SK-N-SH (cell line): Measurements from ENCODE around the gene CNKSR2. TPM values are rescaled to one million over a fixed set of nuclear protein-coding genes. Genes with fewer than 3 reads are reported as not detected.
A peak's percentile ranks its signal among the peaks of the same experiment; 100 is the strongest.

Experiments
- CTCF ChIA-PET: fragments of 300-600, 350-600 bp; formaldehyde crosslinking; extraction: SDS; loops from one replicate; lab custom pipeline; 2021; lab: Yijun Ruan, JAX
- POLR2A ChIA-PET: fragments of 350-600 bp; sonication (Branson Sonifier 250); formaldehyde crosslinking; extraction: SDS; loops from one replicate; lab custom pipeline; 2020; ENCODE audit warnings: antibody characterized with exemption, inconsistent platforms; lab: Yijun Ruan, JAX
- DNase-seq: peaks from one replicate; pipeline ENCODE4 v3.0.0; 2012
- H2AFZ ChIP-seq: fragments of 200-600 bp; sonication (generic); 2 replicates; pipeline ENCODE4 v1.8.1; 2016; ENCODE audit warnings: antibody characterized with exemption, mild to moderate bottlenecking, low read depth
- H3F3A ChIP-seq: fragments of 200-600 bp; sonication (generic); replicated peaks from 2 replicates; pipeline ENCODE3; 2016; ENCODE audit warnings: antibody characterized with exemption, mild to moderate bottlenecking; ENCODE audit not compliant: insufficient read depth
- H3K27ac ChIP-seq, 2 experiments: fragments of 200-500 bp in 1 of 2; fragments of 200-600 bp in 1 of 2; sonication (Bioruptor generic) in 1 of 2; sonication (generic), shearing (Covaris generic) in 1 of 2; 2 replicates each; pipeline versions ENCODE4 v1.5.1 to v1.6.1; 2014 to 2016; ENCODE audit warnings: low read depth in 2 of 2, inconsistent platforms in 1 of 2, low read length in 1 of 2, mild to moderate bottlenecking in 1 of 2, mixed read lengths in 1 of 2
- H3K27me3 ChIP-seq: fragments of 200-600 bp; sonication (generic), shearing (Covaris generic); 2 replicates; pipeline ENCODE4 v1.6.1; 2016; ENCODE audit warnings: mixed run types; ENCODE audit not compliant: insufficient read depth
- H3K36me3 ChIP-seq, 2 experiments: fragments of 200-500 bp in 1 of 2; fragments of 200-600 bp in 1 of 2; sonication (Bioruptor generic) in 1 of 2; sonication (generic) in 1 of 2; replicated peaks in 1 of 2; 2 replicates each; pipeline versions ENCODE3 to v1.5.1; 2014 to 2016; ENCODE audit warnings: low read length in 1 of 2, mild to moderate bottlenecking in 1 of 2; ENCODE audit not compliant: insufficient read depth in 2 of 2, control insufficient read depth in 1 of 2
- H3K4me1 ChIP-seq, 2 experiments: fragments of 200-500 bp in 1 of 2; fragments of 200-600 bp in 1 of 2; sonication (Bioruptor generic) in 1 of 2; sonication (generic), shearing (Covaris generic) in 1 of 2; 2 replicates each; pipeline versions ENCODE4 v1.5.1 to v1.6.1; 2014 to 2016; ENCODE audit warnings: low read depth in 1 of 2, low read length in 1 of 2, mixed run types in 1 of 2; ENCODE audit not compliant: insufficient read depth in 2 of 2, control insufficient read depth in 1 of 2
- H3K4me2 ChIP-seq: fragments of 200-600 bp; sonication (generic), shearing (Covaris generic); 2 replicates; pipeline ENCODE4 v1.6.1; 2017; ENCODE audit warnings: mixed run types
- H3K4me3 ChIP-seq, 2 experiments: fragments of 200-500 bp in 1 of 2; fragments of 200-600 bp in 1 of 2; sonication (Bioruptor generic) in 1 of 2; sonication (generic), shearing (Covaris generic) in 1 of 2; 2 replicates each; pipeline versions ENCODE4 v1.5.1 to v1.8.1; 2014 to 2016; ENCODE audit warnings: low read depth in 2 of 2, inconsistent platforms in 1 of 2, low read length in 1 of 2, mild to moderate bottlenecking in 1 of 2, mixed read lengths in 1 of 2, moderate library complexity in 1 of 2
- H3K79me2 ChIP-seq: fragments of 200-600 bp; sonication (generic); 2 replicates; pipeline ENCODE4 v1.8.1; 2017; ENCODE audit warnings: mild to moderate bottlenecking; ENCODE audit not compliant: insufficient read depth
- H3K9ac ChIP-seq: fragments of 200-600 bp; sonication (generic); 2 replicates; pipeline ENCODE4 v1.6.1; 2017; ENCODE audit warnings: mixed run types
- H3K9me2 ChIP-seq: fragments of 200-600 bp; sonication (generic); 2 replicates; pipeline ENCODE4 v1.6.1; 2017; ENCODE audit warnings: mixed run types
- H3K9me3 ChIP-seq: fragments of 200-600 bp; sonication (generic); 2 replicates; pipeline ENCODE4 v1.6.1; 2017; ENCODE audit warnings: mixed run types, mild to moderate bottlenecking, moderate library complexity
- H4K20me1 ChIP-seq: fragments of 200-600 bp; sonication (generic); 2 replicates; pipeline ENCODE4 v1.6.1; 2017; ENCODE audit warnings: mild to moderate bottlenecking, mixed run types; ENCODE audit not compliant: insufficient read depth
- CTCF ChIP-seq: fragments of 200-600 bp; sonication (generic); IDR thresholded peaks from 2 replicates; pipeline ENCODE4 v1.6.1; 2017; ENCODE audit warnings: antibody characterized with exemption, mild to moderate bottlenecking, moderate library complexity
- EP300 ChIP-seq, 2 experiments: IDR thresholded peaks; 2 replicates each; pipeline versions ENCODE4 v1.4.0 to v1.6.1; 2012; ENCODE audit warnings: borderline replicate concordance in 1 of 2, low read depth in 1 of 2, low read length in 1 of 2
- EZH2phosphoT487 ChIP-seq: fragments of 200-600 bp; sonication (generic); IDR thresholded peaks from 2 replicates; pipeline ENCODE4 v1.6.1; 2017; ENCODE audit warnings: low read depth, mixed run types, mild to moderate bottlenecking, antibody characterized with exemption, moderate library complexity, borderline replicate concordance
- FOSL2 ChIP-seq: IDR thresholded peaks from 2 replicates; pipeline ENCODE4 v1.4.0; 2012; ENCODE audit warnings: low read depth, mild to moderate bottlenecking, moderate library complexity, borderline replicate concordance
- GABPA ChIP-seq: IDR thresholded peaks from 2 replicates; pipeline ENCODE4 v1.4.0; 2012; ENCODE audit warnings: low read depth, mild to moderate bottlenecking
- JUND ChIP-seq: IDR thresholded peaks from 2 replicates; pipeline ENCODE4 v1.4.0; 2012
- MAX ChIP-seq: IDR thresholded peaks from 2 replicates; pipeline ENCODE4 v1.4.0; 2012; ENCODE audit warnings: low read depth
- MXI1 ChIP-seq: IDR thresholded peaks from 2 replicates; pipeline ENCODE4 v1.6.1; 2012; ENCODE audit warnings: mild to moderate bottlenecking, low read depth, low read length, improper control_type of control experiment
- NRF1 ChIP-seq: IDR thresholded peaks from 2 replicates; pipeline ENCODE4 v1.6.1; 2012; ENCODE audit warnings: low read depth, mild to moderate bottlenecking, low read length
- RCOR1 ChIP-seq: fragments of 150-350 bp; IDR thresholded peaks from 2 replicates; pipeline ENCODE4 v1.6.1; 2017; ENCODE audit warnings: antibody characterized with exemption, low read length
- RFX5 ChIP-seq: IDR thresholded peaks from 2 replicates; pipeline ENCODE4 v1.6.1; 2012; ENCODE audit warnings: mild to moderate bottlenecking, improper control_type of control experiment, low read length
- SIN3A ChIP-seq: IDR thresholded peaks from 2 replicates; pipeline ENCODE4 v1.6.1; 2012; ENCODE audit warnings: low read depth, mild to moderate bottlenecking, low read length, moderate library complexity, borderline replicate concordance
- SMC3 ChIP-seq: IDR thresholded peaks from 2 replicates; pipeline ENCODE4 v1.6.1; 2012; ENCODE audit warnings: low read depth, low read length, improper control_type of control experiment
- YY1 ChIP-seq: IDR thresholded peaks from 2 replicates; pipeline ENCODE4 v1.4.0; 2012; ENCODE audit warnings: low read depth, mild to moderate bottlenecking
- WGBS: methylation state at CpG from one replicate; pipeline ENCODE4 v1.1.6; 2017; ENCODE audit warnings: low lambda C conversion rate; 5-methylcytosine and 5-hydroxymethylcytosine counted together
- polyA plus RNA-seq, 3 experiments: library from polyadenylated mRNA; depleted of rRNA; stranded (reverse); fragments of >200 nt; gene quantifications; 2 replicates each; pipeline ENCODE4 v1.2.3, GENCODE V29; 2012

The CNKSR2 gene
- polyA plus RNA-seq, 1 of the 3 experiments (the other 2 are of a cell fraction): 0.03 TPM

- TF ChIP-seq MAX: no peak
- TF ChIP-seq NRF1: no peak
- no peak for TF ChIP-seq GABPA
- no peak for TF ChIP-seq EZH2phosphoT487
- no peak for TF ChIP-seq YY1
- TF ChIP-seq JUND: no peak
- no peak for TF ChIP-seq FOSL2
Measured at GRCh38 chrX:21657318-21658151, 283.3 kb downstream of the CNKSR2 start (continued).

- Histone ChIP-seq H3K27ac (no peak within 1 kb of the TSS), H3K9me3 (no peaks in the 10 kb centered on the region), H3K4me1 (no peaks in the 10 kb centered on the region), H3K4me2 (no peak within 1 kb of the TSS), H4K20me1 (no peaks in the 10 kb centered on the region), H3K79me2 (no peaks in the 10 kb centered on the region), H3K27me3 (no peaks in the 10 kb centered on the region), H3K36me3 (no peaks in the 10 kb centered on the region), H3K9ac (no peak within 1 kb of the TSS), H3K4me3 (no peak within 1 kb of the TSS), H3K9me2 (no peaks in the 10 kb centered on the region), H3F3A (no peaks in the 10 kb centered on the region), H2AFZ (no peak within 1 kb of the TSS)
- POLR2A ChIA-PET: no interaction called here
- CTCF ChIA-PET: no interaction called here
- 89% methylated on average over 37 of the region's 60 CpGs for WGBS
- TF ChIP-seq SIN3A (no peak), RCOR1 (no peak), MXI1 (no peak), RFX5 (no peak), SMC3 (no peak), YY1 (no peak), EP300 (IDR thresholded peaks at IDR 0.05; ENCODE audit: borderline replicate concordance in 1 of 2, low read depth in 1 of 2, low read length in 1 of 2) (no peak)
- peak; percentile 14 for DNase-seq
Measured at GRCh38 chrX:21658152-21658737, 284.0 kb downstream of the CNKSR2 start, which contains the start of gene KLHL34. Gene KLHL34 (minus strand): TSS chrX:21658330. CDS start chrX:21657788, 542 bp downstream.

GRCh38 chrX:21658746-21659145 lies 284.5 kb downstream of the CNKSR2 start:
- Histone ChIP-seq H3K9me3 (no peaks in the 10 kb centered on the region), H2AFZ (no peak overlapping the region), H3K9me2 (no peaks in the 10 kb centered on the region), H4K20me1 (no peaks in the 10 kb centered on the region), H3K4me3 (no peak overlapping the region), H3K27me3 (no peaks in the 10 kb centered on the region), H3K9ac (no peak overlapping the region), H3K27ac (no peak overlapping the region)
- ChIA-PET POLR2A (no interaction called here), CTCF (no interaction called here)
- 48% methylated on average over 18 of the region's 23 CpGs for WGBS
- no peak for TF ChIP-seq CTCF
- TF ChIP-seq, all 33 proteins: peak for 0
- DNase-seq: no peak
- Histone ChIP-seq H3K4me2 (no peak overlapping the region), H3K36me3 (no peaks in the 10 kb centered on the region), H3F3A (no peaks in the 10 kb centered on the region), H3K79me2 (no peaks in the 10 kb centered on the region), H3K4me1 (no peaks in the 10 kb centered on the region)
